Endothelial cell of umbilical vein (primary cell): ENCODE measurements around the gene PNLIPRP2. TPM values are rescaled to one million over a fixed set of nuclear protein-coding genes. Genes with fewer than 3 reads are reported as not detected.

ENCODE experiments used
- BruUV-seq: library from RNA; stranded (reverse); fragments of 400-500 nt; replicated peaks from 2 replicates; lab custom pipeline; 2021; lab: Mats Ljungman, UMichigan
- CTCF ChIA-PET: fragments of 300-600, 350-600 bp; sonication (Branson Sonifier 250); formaldehyde crosslinking; loops from one replicate; lab custom pipeline; 2021; ENCODE audit warnings: antibody characterized with exemption, inconsistent platforms; lab: Charles Lee
- POLR2A ChIA-PET: fragments of 300-600, 350-600 bp; sonication (Branson Sonifier 250); formaldehyde crosslinking; loops from one replicate; lab custom pipeline; 2021; ENCODE audit warnings: antibody characterized with exemption, inconsistent platforms; lab: Charles Lee
- DNase-seq: peaks from one replicate; pipeline ENCODE4 v3.0.0-alpha.2; 2011; ENCODE audit warnings: low read depth, low spot score
- FAIRE-seq: peaks from 2 replicates; lab custom pipeline; 2011; peaks lifted over from hg19 to GRCh38; lab: Jason Lieb, UNC
- H2AFZ ChIP-seq: 2 replicates; pipeline ENCODE4 v1.6.0; 2012; ENCODE audit warnings: low read depth, low read length, control low read depth, inconsistent platforms
- H3K27ac ChIP-seq: 2 replicates; pipeline ENCODE4 v1.5.1; 2011; ENCODE audit warnings: low read depth, mild to moderate bottlenecking, control low read depth, low read length, moderate library complexity; ENCODE audit not compliant: insufficient read depth
- H3K27me3 ChIP-seq, 2 experiments: 2 replicates each; pipeline versions ENCODE4 v1.6.0 to v1.6.1; 2011; ENCODE audit warnings: low read length in 2 of 2, mixed read lengths in 1 of 2; ENCODE audit not compliant: control insufficient read depth in 2 of 2, insufficient read depth in 2 of 2
- H3K36me3 ChIP-seq, 2 experiments: 2 replicates in 1 of 2; 3 replicates in 1 of 2; pipeline ENCODE4 v1.5.1; 2011; ENCODE audit warnings: low read length in 2 of 2, mild to moderate bottlenecking in 1 of 2, moderate library complexity in 1 of 2; ENCODE audit not compliant: control insufficient read depth in 2 of 2, insufficient read depth in 2 of 2; ENCODE audit errors: extremely low read depth in 1 of 2
- H3K4me1 ChIP-seq: 3 replicates; pipeline ENCODE4 v1.5.1; 2011; ENCODE audit warnings: mild to moderate bottlenecking, low read length; ENCODE audit not compliant: control insufficient read depth, insufficient read depth; ENCODE audit errors: extremely low read depth
- H3K4me2 ChIP-seq: 2 replicates; pipeline ENCODE4 v1.6.1; 2011; ENCODE audit warnings: low read length, control low read depth, mixed read lengths; ENCODE audit not compliant: insufficient read depth
- H3K4me3 ChIP-seq, 3 experiments: fragments of 200-600 bp in 1 of 3; sonication (generic), shearing (Covaris generic) in 1 of 3; replicated peaks in 1 of 3; 2 replicates each; pipeline ENCODE4 v1.5.1; 2011 to 2016; ENCODE audit warnings: control low read depth in 3 of 3, low read length in 3 of 3, mild to moderate bottlenecking in 2 of 3, inconsistent platforms in 1 of 3, low read depth in 1 of 3, moderate library complexity in 1 of 3; ENCODE audit not compliant: insufficient read depth in 1 of 3
- H3K79me2 ChIP-seq: 2 replicates; pipeline ENCODE4 v1.6.0; 2012; ENCODE audit warnings: low read length, inconsistent platforms; ENCODE audit not compliant: control insufficient read depth, insufficient read depth
- H3K9ac ChIP-seq: replicated peaks from 2 replicates; pipeline ENCODE3; 2011; ENCODE audit warnings: low read length, control low read depth; ENCODE audit not compliant: insufficient read depth; ENCODE audit errors: extremely low read depth
- H3K9me1 ChIP-seq: replicated peaks from 3 replicates; pipeline ENCODE4 v1.6.0; 2011; ENCODE audit warnings: mild to moderate bottlenecking, low read length; ENCODE audit not compliant: control insufficient read depth, insufficient read depth; ENCODE audit errors: extremely low read depth
- H3K9me3 ChIP-seq: replicated peaks from 2 replicates; pipeline ENCODE4 v1.5.1; 2012; ENCODE audit warnings: low read length, inconsistent platforms; ENCODE audit not compliant: control insufficient read depth, insufficient read depth
- H4K20me1 ChIP-seq: replicated peaks from 2 replicates; pipeline ENCODE3; 2011; ENCODE audit warnings: mild to moderate bottlenecking, low read length; ENCODE audit not compliant: control insufficient read depth, insufficient read depth; ENCODE audit errors: extremely low read depth
- CTCF ChIP-seq, 2 donors: IDR thresholded peaks; 1 replicate in 1 of 2; 2 replicates in 1 of 2; pipeline ENCODE4 v1.5.1; 2011; ENCODE audit warnings: low read length in 2 of 2, mild to moderate bottlenecking in 2 of 2, moderate library complexity in 2 of 2, control low read depth in 1 of 2, inconsistent platforms in 1 of 2, low read depth in 1 of 2; ENCODE audit not compliant: insufficient read depth in 1 of 2; ENCODE audit errors: extremely low read depth in 1 of 2
- EZH2 ChIP-seq: IDR thresholded peaks from 2 replicates; pipeline ENCODE4 v1.6.1; 2012; ENCODE audit warnings: borderline replicate concordance, low read depth, mild to moderate bottlenecking, moderate library complexity, low read length, inconsistent platforms; ENCODE audit not compliant: severe bottlenecking
- FOS ChIP-seq: IDR thresholded peaks from 2 replicates; pipeline ENCODE4 v1.6.1; 2011; ENCODE audit warnings: mild to moderate bottlenecking, low read length, moderate library complexity, borderline replicate concordance; ENCODE audit not compliant: insufficient read depth
- GATA2 ChIP-seq: IDR thresholded peaks from 2 replicates; pipeline ENCODE4 v1.7.0; 2011; ENCODE audit warnings: low read depth, mild to moderate bottlenecking, moderate library complexity, mixed read lengths, low read length; ENCODE audit not compliant: insufficient read length, insufficient read depth
- JUN ChIP-seq: IDR thresholded peaks from 2 replicates; pipeline ENCODE4 v1.6.1; 2011; ENCODE audit warnings: borderline replicate concordance, low read depth; ENCODE audit not compliant: insufficient read length, insufficient read depth
- MAX ChIP-seq: IDR thresholded peaks from 2 replicates; pipeline ENCODE4 v1.6.1; 2011; ENCODE audit not compliant: insufficient read depth, insufficient read length
- MYC ChIP-seq: IDR thresholded peaks from one replicate; pipeline ENCODE4 v1.6.1; 2011; ENCODE audit warnings: mild to moderate bottlenecking, low read depth, low read length
- POLR2A ChIP-seq: IDR thresholded peaks from 2 replicates; pipeline ENCODE4 v1.6.1; 2012; ENCODE audit warnings: low read depth, mild to moderate bottlenecking, control low read depth, low read length
- POLR2AphosphoS5 ChIP-seq: IDR thresholded peaks from 2 replicates; pipeline ENCODE4 v1.6.1; 2012; ENCODE audit warnings: low read depth, mild to moderate bottlenecking, control low read depth, low read length, moderate library complexity; ENCODE audit not compliant: insufficient read depth
- dilution Hi-C: fragments of 300-500 bp; cut with MboI; formaldehyde crosslinking; loops from one replicate; pipeline ENCODE4 v1.15.0; 2019; ENCODE audit warnings: low sequenced_read_pairs; ENCODE audit not compliant: extremely low pct_ligation_motif_present
- intact Hi-C: fragments of 100-400 bp; cut with micrococcal nuclease; formaldehyde crosslinking; loops from one replicate; pipeline ENCODE4 v1.10.0; 2022
- polyA plus RNA-seq, 4 experiments: library from polyadenylated mRNA; depleted of rRNA in 3 of 4; stranded (reverse) in 3 of 4; unstranded in 1 of 4; fragments of >200 nt; gene quantifications; 2 replicates each; pipeline versions ENCODE4 v1.2.1 to v1.2.3, GENCODE V29; 2011 to 2012; ENCODE audit warnings: missing spikeins in 1 of 4
- total RNA-seq: library from RNA; stranded (reverse); gene quantifications from 2 replicates; pipeline ENCODE4 v1.2.3, GENCODE V29; 2021

The PNLIPRP2 gene
- total and polyA plus RNA-seq, 2 donors (not counting 3 experiments of a cell fraction or from before 2014, with no cell fraction given): not detected

- intact Hi-C loops: no loop called here
- Histone ChIP-seq H3K27me3 (no peaks in the 10 kb centered on the region), H3K36me3 (no peaks in the 10 kb centered on the region), H2AFZ (no peak overlapping the region), H3K79me2 (no peaks in the 10 kb centered on the region), H3K9me1 (no peaks in the 10 kb centered on the region), H3K4me1 (no peaks in the 10 kb centered on the region), H3K9ac (no peak overlapping the region), H3K4me3 (no peak overlapping the region), H4K20me1 (no peaks in the 10 kb centered on the region), H3K4me2 (no peak overlapping the region), H3K9me3 (no peaks in the 10 kb centered on the region), H3K27ac (no peak overlapping the region)
- TF ChIP-seq MAX (no peak), POLR2AphosphoS5 (no peak), GATA2 (no peak), CTCF (IDR thresholded peaks at IDR 0.05; ENCODE audit: extremely low read depth in 1 of 2, insufficient read depth in 1 of 2, low read depth in 1 of 2, low read length in 2 of 2) (no peak), EZH2 (no peak), JUN (no peak), POLR2A (no peak), FOS (no peak), MYC (no peak)
- BruUV-seq: no TSS peak
- FAIRE-seq (no peak), DNase-seq (no peak)
- ChIA-PET CTCF (no interaction called here), POLR2A (no interaction called here)
- dilution Hi-C loops: no loop called here
These were observed 30.8 kb upstream of the PNLIPRP2 start for GRCh38 chr10:116589926-116590325.
